Measurements from ENCODE around the gene GRIA1.

Gene GRIA1

DNA sequence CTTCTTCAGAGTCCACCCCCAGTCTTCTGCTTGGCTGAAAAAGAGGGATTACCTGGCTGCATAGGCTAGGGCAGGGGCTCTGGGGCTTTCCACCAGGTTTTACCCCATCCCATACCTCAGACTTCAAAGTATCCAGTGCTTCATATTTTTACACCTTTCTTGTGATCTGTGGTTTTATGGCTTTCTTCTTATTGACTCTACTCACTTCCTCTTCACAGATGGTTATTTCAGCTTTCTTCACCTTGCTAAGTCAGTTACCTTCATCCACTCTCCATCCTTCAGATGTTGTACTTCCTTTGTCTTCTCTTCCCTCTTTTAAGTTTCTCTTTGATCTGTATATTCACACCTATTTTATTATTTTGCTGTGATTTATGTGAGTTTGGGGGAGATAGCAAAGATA lies 104.3 kb downstream of the GRIA1 start:
- DNase-seq (ENCODE audit: extremely low read depth, low read depth), result no peak
- TF ChIP-seq CTCF (IDR thresholded peaks at IDR 0.05; ENCODE audit: low read depth, low read length), result no peak

GRCh38 chr5:153598099-153598498 lies 107.6 kb downstream of the GRIA1 start:
- DNase-seq (ENCODE audit: extremely low read depth, low read depth), result no peak
- no peak for TF ChIP-seq CTCF (IDR thresholded peaks at IDR 0.05; ENCODE audit: low read depth, low read length)

GRCh38 chr5:153601377-153601776 lies 110.9 kb downstream of the GRIA1 start:
- no peak for TF ChIP-seq CTCF (IDR thresholded peaks at IDR 0.05; ENCODE audit: low read depth, low read length)
- no peak for DNase-seq (ENCODE audit: extremely low read depth, low read depth)

DNA sequence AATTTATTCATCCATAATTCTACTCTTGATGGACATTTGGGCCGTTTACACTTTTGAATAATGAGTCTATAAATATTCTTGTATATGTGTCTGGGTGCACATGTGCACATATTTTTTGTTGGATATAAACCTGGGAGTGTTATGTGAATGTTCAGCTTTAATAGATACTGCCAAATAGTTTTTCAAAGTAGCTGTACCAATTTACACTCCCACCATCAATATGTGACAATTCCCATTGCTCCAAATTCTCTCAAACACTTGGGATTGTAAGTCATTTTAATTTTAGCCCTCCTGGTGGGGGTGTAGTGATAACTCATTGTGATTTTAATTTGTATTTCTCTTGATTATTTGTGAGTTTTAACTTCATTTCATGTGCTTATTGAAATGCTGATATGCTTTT lies 114.9 kb downstream of the GRIA1 start:
- DNase-seq (ENCODE audit: extremely low read depth, low read depth), result no peak
- TF ChIP-seq CTCF (IDR thresholded peaks at IDR 0.05; ENCODE audit: low read depth, low read length), result no peak

DNA sequence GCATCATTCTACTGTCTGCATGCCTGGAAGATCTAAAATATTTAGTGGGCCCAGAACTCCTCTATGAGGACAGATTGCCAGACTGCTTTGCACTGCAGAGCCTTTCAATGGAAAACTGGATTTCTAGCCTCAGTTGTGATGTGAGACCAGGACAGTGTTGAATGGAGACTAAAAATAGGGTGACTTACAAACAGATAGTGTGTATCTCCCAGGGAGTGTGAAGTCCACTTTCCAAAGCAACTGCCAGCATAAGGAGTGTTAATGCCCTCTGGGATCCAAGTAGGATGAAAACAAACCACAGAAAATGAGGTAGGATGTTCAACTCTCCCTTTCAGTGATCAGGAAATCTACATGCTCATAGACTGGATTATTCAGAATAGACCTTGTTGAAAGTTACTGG lies 119.5 kb downstream of the GRIA1 start:
- TF ChIP-seq CTCF (IDR thresholded peaks at IDR 0.05; ENCODE audit: low read depth, low read length), result no peak

GRCh38 chr5:153610811-153611210 lies 120.3 kb downstream of the GRIA1 start:
- DNase-seq (ENCODE audit: extremely low read depth, low read depth), result no peak
- TF ChIP-seq CTCF (IDR thresholded peaks at IDR 0.05; ENCODE audit: low read depth, low read length), result no peak

More for the DNA sequence above, 119.5 kb downstream of the GRIA1 start:
- DNase-seq (ENCODE audit: extremely low read depth, low read depth), result no peak

- TF ChIP-seq CTCF (IDR thresholded peaks at IDR 0.05; ENCODE audit: low read depth, low read length), result no peak
- no peak for DNase-seq (ENCODE audit: extremely low read depth, low read depth)
Observed at GRCh38 chr5:153613144-153613543, 122.7 kb downstream of the GRIA1 start.
